ENCODE results near the gene ADAMTS8. TPM values are rescaled to one million over a fixed set of nuclear protein-coding genes. Genes with fewer than 3 reads are reported as not detected.
A peak's percentile ranks its signal among the peaks of the same experiment; 100 is the strongest.

Gene ADAMTS8
- total RNA-seq, 1 donor from 2014 or later = 0.21 TPM

- peaks cover 19% of the 10 kb centered on the region for H3K27me3 Mint-ChIP-seq (ENCODE audit: low read depth)
- no peaks in the 10 kb centered on the region for H3K36me3 Mint-ChIP-seq (ENCODE audit: low read depth)
- TF ChIP-seq, protein P1, sequence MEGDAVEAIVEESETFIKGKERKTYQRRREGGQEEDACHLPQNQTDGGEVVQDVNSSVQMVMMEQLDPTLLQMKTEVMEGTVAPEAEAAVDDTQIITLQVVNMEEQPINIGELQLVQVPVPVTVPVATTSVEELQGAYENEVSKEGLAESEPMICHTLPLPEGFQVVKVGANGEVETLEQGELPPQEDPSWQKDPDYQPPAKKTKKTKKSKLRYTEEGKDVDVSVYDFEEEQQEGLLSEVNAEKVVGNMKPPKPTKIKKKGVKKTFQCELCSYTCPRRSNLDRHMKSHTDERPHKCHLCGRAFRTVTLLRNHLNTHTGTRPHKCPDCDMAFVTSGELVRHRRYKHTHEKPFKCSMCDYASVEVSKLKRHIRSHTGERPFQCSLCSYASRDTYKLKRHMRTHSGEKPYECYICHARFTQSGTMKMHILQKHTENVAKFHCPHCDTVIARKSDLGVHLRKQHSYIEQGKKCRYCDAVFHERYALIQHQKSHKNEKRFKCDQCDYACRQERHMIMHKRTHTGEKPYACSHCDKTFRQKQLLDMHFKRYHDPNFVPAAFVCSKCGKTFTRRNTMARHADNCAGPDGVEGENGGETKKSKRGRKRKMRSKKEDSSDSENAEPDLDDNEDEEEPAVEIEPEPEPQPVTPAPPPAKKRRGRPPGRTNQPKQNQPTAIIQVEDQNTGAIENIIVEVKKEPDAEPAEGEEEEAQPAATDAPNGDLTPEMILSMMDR (conservative IDR thresholded peaks at IDR 0.05) = peak; percentile 74
- peak; percentile 71 for DNase-seq (ENCODE audit: low read depth, low spot score)
- H3K4me1 Mint-ChIP-seq = peaks cover 5% of the 10 kb centered on the region
- H3K27ac Mint-ChIP-seq (ENCODE audit: unreplicated experiment) = no peak overlapping the region
- H3K4me3 Mint-ChIP-seq = no peak overlapping the region
- H3K9me3 Mint-ChIP-seq = no peaks in the 10 kb centered on the region
These were observed 6.3 kb upstream of the ADAMTS8 start for GRCh38 chr11:130434521-130435223.

- TF ChIP-seq, protein P1 (conservative IDR thresholded peaks at IDR 0.05) = no peak
- Mint-ChIP-seq H3K9me3 (no peaks in the 10 kb centered on the region), H3K27me3 (ENCODE audit: low read depth) (peaks cover 32% of the 10 kb centered on the region), H3K27ac (ENCODE audit: unreplicated experiment) (no peak overlapping the region), H3K36me3 (ENCODE audit: low read depth) (no peaks in the 10 kb centered on the region), H3K4me1 (peaks cover 14% of the 10 kb centered on the region), H3K4me3 (no peak overlapping the region)
- no peak for DNase-seq (ENCODE audit: low read depth, low spot score)
These were observed 4.9 kb upstream of the ADAMTS8 start for GRCh38 chr11:130433357-130433756.

GRCh38 chr11:130431801-130432200, 3.4 kb upstream of the ADAMTS8 start:
- Mint-ChIP-seq H3K27ac (ENCODE audit: unreplicated experiment) (no peak overlapping the region), H3K4me3 (no peak overlapping the region), H3K27me3 (ENCODE audit: low read depth) (peaks cover 42% of the 10 kb centered on the region), H3K4me1 (peaks cover 14% of the 10 kb centered on the region), H3K36me3 (ENCODE audit: low read depth) (no peaks in the 10 kb centered on the region), H3K9me3 (no peaks in the 10 kb centered on the region)
- TF ChIP-seq, protein P1 (conservative IDR thresholded peaks at IDR 0.05) = no peak
- DNase-seq (ENCODE audit: low read depth, low spot score) = no peak

DNA sequence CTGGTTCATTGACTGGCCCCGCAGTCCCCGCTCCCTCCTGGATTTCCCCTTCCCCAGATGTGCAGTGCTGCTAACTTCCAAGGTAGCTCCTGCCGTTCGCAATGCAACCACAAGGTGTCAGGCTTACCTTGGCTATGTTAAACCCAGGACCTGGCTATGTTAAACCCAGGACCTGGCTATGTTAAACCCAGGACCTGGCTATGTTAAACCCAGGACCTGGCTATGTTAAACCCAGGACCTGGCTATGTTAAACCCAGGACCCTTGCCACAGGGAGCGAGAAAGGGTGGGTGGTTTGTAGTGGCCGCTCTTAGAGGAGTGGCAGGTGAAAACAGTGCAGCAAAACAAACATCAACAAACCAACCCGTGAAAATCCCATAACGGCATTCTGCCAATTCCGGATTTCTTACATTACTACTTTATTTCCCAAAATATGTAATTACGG, 2.9 kb upstream of the ADAMTS8 start:
- H3K9me3 Mint-ChIP-seq = no peaks in the 10 kb centered on the region
- TF ChIP-seq, protein P1 (conservative IDR thresholded peaks at IDR 0.05) = peak; percentile 72
- peak; percentile 88 for DNase-seq (ENCODE audit: low read depth, low spot score)
- H3K36me3 Mint-ChIP-seq (ENCODE audit: low read depth) = no peaks in the 10 kb centered on the region
- H3K27me3 Mint-ChIP-seq (ENCODE audit: low read depth) = peaks cover 46% of the 10 kb centered on the region
- peaks cover 14% of the 10 kb centered on the region for H3K4me1 Mint-ChIP-seq
- H3K4me3 Mint-ChIP-seq = peak overlapping the region; percentile 71
- H3K27ac Mint-ChIP-seq (ENCODE audit: unreplicated experiment) = no peak overlapping the region

- Mint-ChIP-seq H3K4me1 (peaks cover 14% of the 10 kb centered on the region), H3K36me3 (ENCODE audit: low read depth) (no peaks in the 10 kb centered on the region), H3K27ac (ENCODE audit: unreplicated experiment) (no peak overlapping the region), H3K27me3 (ENCODE audit: low read depth) (peaks cover 60% of the 10 kb centered on the region), H3K4me3 (peak overlapping the region; percentile 88), H3K9me3 (no peaks in the 10 kb centered on the region)
- DNase-seq (ENCODE audit: low read depth, low spot score) = no peak
- TF ChIP-seq, protein P1 (conservative IDR thresholded peaks at IDR 0.05) = no peak
These were observed 1.6 kb upstream of the ADAMTS8 start for GRCh38 chr11:130429983-130430382.
